T-helper 22 cell (primary cell): Measurements from ENCODE around the gene TPPP.
"Not testable (repeated sequence)": the region's sequence is repeated elsewhere in the genome, so short reads cannot be mapped to it uniquely, and the experiment has no call there.

Source experiments
- DNase-seq: peaks from one replicate; pipeline ENCODE4 v3.0.0-alpha.2; 2020; ENCODE audit warnings: low read depth

Gene TPPP

DNA sequence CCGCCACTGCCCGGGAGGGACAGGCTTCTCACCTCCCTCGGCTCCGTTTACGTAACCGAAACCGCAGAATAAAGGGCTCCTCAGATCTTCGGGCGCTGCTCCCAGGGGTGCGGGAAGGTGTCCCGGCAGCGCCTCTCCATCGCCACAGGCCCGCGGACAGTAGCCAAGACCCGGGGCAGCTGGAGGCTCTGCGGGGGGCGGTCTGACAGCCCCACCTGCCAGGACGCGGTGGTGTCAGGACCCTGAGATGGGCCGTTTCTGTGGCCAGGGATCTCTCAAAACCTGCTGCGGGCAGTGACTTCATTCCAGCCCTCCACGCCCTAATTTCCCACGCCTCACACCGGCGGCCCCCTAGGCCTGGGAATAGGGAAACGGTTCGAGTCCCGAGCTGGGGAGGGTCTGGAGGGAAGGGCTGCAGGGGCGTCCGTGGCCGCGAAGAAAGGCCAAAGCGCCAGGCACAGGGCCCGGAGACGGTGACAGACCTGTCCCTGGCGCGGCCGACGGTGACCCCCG, 567 bp downstream of the TPPP start:
- not testable (repeated sequence) for DNase-seq

DNA sequence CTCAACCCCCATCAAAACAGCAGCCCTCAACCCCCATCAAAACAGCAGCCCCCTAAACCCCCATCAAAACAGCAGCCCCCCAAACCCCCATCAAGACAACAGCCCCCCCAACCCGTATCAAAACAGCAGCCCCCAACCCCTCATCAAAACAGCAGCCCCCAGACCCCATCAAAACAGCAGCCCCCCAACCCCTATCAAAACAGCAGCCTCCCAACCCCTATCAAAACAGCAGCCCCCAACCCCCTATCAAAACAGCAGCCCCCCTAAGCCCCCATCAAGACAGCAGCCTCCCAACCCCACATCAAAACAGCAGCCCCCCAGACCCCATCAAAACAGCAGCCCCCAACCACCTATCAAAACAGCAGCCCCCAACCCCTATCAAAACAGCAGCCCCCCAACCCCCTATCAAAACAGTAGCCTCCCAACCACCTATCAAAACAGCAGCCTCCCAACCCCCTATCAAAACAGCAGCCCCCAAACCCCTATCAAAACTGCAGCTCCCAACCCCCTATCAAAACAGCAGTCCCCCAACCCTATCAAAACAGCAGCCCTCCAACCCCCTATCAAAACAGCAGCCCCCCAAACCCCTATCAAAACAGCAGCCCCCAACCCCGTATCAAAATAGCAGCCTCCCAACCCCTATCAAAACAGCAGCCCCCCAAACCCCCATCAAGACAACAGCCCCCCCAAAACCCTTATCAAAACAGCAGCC, 1.2 kb downstream of the TPPP start:
- DNase-seq, result no peak

DNA sequence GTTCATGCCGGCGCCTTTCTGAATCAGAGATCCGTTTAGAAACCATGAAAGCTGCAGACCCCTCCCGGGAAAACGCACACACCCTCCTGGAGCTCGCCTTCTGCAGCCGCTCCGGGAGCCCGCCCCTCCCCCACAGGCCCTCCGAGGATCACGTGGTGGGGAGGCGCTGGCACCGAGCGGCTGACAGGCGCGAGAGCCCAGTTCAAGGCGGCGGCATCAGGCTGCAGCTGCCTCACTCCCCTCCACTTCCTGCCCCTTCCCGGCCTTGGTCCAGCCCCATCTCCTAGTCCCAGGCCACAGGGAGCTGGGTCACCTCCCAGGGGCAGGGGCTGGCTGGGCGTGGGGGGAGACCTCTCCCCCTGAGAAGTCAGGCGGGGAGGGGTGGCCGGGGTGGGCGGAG, 2.1 kb downstream of the TPPP start:
- DNase-seq, result not testable (repeated sequence)

DNA sequence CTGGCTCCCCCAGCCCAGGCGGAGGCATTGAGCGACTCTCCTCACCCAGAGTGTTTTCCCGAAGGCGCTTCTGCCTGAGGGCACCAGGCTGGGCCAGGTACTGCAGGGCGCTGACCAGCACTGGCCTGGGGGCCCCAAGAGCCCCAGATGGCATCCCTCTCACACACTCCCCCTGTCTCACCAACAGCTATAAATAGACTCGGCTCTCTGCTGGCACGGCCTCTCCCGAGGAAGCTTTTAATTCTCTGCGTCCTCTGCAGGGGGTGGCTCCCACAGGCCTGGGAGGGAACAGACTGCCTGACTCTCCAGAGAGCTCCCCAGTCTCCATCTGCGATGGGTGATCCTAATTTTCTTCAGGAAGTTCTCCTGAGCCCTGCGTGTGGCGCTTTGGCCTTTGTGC, 2.9 kb downstream of the TPPP start:
- not testable (repeated sequence) for DNase-seq

DNA sequence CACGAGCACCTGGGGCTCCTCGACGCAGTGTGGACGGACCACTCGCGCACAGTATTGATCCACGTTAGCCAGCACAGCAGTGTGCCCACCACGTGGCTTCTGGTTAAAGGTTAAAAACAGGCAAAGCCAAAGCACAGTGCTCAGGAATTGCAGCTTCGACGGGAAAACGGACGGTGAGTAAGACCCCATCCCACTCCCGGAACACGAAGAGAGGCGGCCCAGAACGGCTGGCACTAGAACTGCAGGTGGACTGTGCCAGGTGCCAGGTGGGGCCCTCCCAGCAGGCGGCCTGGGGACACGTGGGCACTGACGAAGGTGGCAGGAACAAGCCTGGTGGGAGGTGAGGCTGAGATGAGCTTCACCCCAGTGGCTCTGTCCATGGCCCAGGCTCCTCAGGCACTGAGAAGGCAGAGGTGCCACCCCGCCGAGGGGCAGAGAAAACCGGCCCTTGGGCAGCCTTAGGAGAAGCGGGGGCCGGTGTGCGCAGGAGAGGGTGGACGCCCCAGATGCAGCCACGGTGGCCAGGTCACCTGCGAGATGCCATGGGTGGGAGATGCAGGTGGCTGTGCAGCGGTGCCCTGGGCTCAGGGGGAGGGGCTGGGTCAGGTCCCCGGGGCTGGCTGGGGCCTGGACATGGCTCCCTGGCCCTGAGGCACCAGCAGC, 4.7 kb downstream of the TPPP start:
- DNase-seq, result not testable (repeated sequence)

DNA sequence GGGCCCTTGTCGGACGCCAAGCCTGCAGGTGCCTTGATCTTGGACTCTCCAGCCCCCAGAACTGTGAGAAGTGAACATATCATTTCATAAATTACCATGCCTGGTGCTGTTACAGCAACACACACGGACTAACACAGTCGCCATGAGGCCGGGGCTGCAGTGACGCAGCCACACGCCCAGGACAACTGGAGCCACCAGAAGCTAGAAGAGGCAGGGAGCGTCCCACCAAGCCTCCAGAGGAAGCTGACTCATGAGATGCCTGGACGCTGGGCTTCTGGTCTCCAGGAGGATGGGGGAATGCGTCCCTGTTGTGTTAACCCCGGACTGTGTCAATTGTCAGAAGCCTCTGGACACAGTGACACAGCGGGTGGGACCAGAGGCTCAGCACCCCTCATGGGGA, 6.2 kb downstream of the TPPP start:
- not testable (repeated sequence) for DNase-seq

DNA sequence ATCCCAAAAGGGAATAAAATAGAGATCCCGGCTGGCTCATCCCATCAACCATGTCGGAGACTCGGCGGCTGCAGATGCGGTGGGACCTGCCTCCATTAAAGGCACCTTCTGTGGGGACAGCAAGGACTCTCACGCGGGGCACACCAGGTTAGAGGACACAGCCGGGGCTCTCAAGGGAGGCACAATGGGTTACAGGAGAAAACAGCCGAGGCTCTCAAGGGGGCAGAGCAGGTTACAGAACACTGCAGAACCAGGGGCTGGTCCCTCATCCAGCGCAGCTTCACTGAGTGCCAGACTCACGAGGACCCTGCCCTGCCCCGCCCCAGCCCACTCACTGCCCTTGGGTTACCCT, 7.0 kb downstream of the TPPP start:
- not testable (repeated sequence) for DNase-seq

DNA sequence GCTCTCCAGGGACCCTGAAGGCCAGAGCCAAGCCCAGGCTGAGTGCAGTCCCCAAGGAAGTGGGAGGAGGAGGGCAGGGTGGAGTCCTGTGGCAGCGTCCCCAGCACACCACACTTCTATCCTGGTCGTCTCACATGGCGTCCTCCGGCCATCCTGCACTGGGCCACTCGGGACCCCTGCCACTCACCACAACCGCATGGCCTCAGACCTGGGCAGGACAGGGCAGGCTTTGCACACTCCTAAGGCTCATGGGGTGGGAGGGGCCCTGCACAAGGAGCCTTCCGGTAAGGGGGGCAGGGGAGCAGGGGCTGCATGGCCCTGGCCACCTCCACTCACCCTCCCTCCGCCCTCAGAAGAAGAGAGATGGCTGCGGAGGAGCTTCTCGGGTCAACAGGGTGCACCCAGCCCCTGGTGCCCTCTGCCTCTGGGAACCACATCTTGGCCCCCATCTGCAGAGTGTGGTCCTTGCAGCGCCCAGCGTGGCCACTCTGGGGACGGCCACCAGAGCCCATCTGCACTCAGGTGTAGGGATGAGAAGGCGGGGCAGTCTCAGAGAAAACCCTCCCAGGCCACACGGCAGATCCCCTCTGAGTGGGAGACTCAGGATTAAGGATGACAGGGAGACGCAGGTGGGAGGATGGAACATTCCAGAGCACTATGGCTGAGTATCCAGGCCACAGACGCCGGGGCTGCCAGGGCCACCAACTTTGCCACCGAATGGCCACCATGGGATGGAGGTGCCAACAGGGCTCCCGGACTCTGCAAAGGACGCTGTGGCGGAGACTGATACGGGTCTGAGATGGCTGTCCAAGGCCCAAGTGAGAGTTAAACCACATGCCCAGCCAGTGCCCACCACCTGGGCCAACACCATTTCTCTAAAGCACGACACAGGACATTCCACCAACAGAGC, 7.6 kb downstream of the TPPP start:
- DNase-seq, result no peak

DNA sequence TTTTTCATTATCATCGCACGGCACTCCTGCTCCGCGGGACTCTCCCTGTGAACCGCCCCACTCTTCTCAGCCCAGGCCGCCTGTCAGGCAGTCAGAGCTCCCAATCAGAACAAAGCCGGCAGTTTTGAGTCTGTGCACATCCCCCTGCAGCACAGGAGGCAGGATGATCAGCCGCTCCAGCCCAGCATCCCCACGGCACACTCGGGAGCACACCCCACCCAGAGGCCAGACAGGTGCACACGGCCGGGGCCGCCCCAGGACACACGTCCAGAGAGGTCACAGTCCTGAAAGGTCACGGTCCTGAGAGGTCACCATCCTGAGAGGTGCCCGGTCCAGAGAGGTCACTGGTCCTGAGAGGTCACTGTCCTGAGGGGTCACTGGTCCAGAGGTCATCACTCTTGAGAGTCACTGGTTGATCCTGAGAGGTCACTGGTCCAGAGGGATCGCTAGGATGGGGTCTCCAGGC, 8.4 kb downstream of the TPPP start:
- no peak for DNase-seq

DNA sequence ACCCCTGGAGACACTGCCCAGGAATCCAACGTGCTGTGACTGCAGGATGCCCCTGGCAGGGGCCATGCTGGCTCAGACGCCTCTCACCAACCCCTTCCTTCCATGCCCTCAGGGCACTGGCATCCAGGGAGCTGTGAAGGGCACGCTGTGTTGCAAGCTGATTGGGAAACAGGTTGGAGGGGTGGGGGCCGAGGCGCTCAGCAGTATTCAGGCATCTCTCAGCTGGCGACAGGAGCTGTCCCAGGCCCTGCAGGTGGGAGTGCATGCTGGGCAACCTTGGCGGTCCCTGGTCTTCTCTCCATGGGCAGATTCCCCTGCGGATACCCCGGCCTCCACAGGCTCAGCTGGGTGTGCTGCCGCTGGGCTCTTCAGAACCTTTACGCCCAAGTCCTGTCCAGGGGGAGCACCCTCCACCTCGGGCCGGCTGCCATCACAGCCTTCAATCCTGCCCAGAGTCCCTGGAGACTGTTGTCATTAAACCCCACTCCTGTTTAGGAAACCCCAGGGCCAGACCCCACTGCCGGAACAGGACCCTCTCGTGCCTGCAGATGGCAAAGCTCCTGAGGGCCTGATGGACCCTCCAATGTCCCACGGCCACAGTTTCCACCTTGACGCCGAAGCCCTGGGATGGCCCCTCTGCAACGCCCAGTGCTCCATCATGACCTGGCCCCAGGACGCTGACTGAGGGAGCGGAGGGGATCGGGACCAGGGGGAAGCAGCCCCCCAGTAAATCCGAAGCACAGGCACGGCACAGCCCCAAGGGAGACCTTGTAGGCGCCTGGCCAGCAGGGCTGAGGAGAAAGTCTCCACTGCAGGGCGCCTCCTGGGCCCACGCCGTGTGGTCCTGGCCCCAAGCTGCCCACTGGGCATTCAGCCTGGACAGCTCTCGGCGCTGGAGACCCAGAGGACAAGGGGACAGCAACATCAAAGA, 9.3 kb downstream of the TPPP start:
- DNase-seq, result no peak

DNA sequence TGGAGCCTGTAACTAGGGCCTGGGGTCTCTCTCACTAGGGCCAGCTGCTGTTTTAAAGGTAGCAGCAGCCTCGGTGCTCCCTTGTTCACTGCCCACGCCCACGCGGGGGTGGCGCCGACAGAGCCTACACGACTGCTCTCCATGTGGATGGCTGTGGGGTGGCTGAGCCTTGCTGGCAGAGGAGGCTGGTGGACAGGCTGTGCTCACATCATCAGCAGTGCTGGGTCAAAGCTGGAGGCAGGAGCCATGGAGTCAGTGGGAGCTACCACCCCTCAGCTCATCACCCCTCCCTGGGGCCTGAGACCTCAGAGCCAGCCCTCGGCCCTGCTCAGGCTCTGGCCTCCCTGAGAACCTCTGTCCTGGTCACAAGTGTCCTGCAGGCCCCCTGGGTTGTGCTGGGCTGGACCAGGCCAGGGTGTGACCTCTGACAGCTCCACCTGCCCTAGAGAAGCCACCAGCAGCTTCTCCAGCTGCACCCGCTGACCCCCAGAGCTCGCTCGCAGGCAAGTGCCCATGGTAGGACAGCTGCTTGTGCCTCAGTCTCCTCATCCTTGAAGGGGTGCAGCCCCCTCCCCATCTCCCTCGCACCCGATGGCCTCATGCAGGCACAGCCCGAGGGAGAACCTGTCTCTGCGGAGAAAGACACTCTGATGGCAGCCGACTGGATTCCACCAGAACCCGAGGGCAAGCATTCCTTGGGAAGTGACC, 10.3 kb downstream of the TPPP start:
- DNase-seq, result not testable (repeated sequence)

DNA sequence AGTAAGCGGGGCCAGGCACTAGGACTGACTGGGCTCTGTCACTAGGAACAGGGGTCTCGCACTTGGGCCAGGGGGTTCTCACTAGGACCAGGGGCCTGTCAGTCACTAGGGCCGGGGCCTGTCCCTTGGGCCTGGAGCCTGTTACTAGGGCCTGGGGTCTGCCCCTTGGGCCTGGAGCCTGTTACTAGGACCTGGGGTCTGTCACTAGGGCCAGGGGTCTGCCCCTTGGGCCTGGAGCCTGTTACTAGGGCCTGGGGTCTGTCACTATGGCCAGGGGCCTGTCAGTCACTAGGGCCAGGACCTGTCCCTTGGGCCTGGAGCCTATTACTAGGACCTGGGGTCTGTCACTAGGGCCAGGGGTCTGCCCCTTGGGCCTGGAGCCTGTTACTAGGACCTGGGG, 10.9 kb downstream of the TPPP start:
- DNase-seq, result not testable (repeated sequence)

DNA sequence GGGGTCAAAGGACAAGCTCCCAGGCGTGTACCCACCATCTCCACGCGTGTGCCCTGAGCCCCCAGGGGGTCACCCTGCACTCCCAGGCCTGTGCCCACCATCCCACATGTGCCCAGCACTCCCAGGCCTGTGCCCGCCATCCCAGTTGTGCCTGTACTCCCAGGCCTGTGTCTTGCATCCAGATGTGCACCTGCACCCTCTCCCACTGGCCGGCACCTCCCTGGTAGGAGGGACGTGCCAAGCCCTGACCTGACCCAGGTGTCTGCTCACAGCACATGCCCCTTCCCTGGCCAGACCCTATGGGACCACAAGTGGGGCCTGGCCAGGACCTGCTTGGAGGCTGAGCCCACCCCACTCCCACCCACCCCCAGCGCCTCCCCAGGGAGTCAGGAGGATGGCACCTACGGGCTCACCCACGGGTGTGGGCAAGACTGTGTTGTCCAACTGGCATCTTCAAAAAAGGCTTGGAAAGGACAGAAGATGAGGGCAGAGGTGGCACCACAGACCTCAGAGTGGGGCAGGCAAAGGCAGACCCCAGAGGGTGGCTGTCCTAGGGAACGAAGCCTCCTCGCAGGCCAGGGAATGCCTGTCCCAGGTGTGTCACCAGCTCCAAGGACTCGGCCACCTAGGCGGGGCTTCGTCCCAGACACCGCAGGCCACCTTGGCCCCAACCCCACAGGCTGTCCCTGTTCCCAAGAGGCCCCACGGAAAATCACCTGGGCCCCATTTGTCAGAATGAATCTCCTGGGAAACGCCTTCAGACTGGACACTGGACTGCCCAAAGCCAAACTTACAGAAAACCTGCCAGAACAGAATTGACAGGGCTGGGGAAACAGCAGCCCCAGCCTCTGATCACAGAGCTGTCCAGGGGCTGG, 11.6 kb downstream of the TPPP start:
- DNase-seq, result not testable (repeated sequence)

DNA sequence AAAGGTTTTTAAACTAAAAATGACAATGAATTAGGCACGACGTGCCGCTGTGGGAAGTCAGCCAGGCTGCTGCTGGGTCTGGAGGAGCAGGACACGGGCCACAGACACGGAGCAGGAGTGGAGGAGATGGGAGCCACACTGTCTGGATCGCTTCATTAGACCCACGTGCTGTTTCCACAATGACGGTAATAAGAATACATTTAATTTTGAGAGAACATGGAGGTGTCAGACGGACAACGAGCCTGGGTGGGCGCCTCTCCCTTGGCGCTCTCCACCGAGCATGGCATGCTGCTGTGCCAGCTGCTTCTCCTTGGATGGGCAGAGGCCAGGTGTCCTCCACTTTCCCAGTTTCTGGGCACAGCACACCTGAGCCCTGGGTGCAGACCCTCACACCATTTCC, 12.3 kb downstream of the TPPP start:
- not testable (repeated sequence) for DNase-seq

DNA sequence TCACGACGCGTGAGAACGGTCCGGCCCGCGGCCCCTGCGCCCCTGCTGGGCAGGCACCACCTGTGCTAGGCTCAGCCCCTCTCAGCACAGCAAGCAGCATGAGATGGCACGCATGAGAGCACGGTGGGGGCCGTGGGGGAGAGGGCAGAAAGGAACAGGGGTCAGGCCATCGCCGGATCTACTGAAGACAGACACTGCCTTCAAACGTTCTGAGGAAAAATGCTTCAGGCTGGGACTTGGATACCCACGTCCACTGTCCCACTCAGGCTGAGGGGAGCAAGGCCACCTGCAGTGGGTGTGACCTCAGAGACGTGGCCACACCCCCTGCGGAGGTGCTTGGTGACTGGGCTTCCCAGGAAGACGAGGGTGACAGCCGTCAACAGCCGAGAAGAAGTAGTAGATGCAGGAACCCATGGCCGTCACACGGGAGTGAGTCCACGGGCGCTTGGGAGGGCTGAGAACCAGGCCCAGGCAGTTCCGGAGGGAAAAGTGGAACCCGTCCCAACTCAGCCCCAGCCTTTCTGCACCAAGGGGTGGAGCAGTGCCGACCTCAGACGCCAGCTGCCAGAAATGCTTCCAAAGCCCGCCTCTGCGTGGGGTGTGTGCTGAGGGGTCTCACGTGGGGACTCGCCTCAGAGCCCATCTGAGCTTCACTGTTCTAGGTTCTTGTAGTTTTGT, 12.9 kb downstream of the TPPP start:
- DNase-seq, result not testable (repeated sequence)

DNA sequence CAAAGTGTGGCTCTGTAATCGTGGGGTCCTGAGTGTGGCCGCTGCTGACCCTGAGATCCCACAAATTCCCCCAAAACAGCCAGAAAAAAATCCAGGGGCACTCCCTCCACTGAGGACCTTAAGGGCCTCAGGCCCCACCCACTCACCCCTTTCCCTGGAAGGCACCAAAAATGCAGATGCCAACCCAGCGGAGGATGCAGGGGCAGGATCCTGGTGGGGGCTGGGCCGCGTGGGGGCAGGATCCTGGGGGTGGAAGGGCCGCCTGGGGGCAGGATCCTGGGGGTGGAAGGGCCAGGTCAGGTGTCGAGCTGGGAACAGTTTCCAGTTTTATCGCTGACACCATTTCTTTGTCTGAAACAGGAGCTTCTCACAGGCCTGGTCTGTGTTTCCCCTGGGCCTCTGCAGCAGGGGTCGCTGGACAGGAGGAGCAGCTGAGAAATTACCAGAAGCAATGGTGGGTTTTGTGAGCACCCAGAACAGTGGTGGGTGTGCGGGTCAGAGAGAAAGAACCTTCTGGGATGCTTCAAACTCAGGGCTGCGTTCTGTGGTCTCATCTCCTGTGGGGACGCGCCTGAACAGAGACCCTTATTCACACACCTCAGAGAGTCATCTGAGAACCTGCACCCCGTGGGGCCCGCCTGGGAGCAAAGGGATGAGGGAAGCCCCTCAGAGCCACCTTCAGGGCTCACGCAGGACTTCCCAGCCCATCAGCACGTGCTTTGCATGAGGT, 13.8 kb downstream of the TPPP start:
- not testable (repeated sequence) for DNase-seq

DNA sequence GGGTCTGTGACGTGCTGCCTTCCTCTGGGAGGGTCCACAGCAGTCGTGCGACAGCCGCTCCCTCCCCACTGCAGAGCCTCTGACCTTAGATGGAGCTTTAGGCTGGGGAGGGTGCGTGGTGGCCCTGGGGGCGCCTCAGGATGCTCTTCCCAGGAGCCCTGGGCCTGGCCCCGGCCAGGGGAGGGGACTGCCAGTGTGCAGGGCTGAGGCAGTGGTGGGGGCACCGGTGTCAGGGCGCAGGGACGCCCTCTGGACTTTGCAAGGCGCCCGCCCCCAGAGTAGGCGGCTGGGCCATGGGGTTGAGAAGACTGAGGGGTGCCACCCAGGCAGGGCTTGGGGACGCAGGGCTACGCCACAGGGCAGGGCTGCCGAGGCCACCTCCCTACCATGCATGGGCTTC, 14.6 kb downstream of the TPPP start:
- not testable (repeated sequence) for DNase-seq
